Neural cell (in vitro differentiated cells): ENCODE results near the gene ZBTB21. TPM values are rescaled to one million over a fixed set of nuclear protein-coding genes. Genes with fewer than 3 reads are reported as not detected.

Experiments used
- H2AFZ ChIP-seq: fragments of 200-600, 300-800 bp; sonication (generic), shearing (Covaris generic); 2 replicates; pipeline ENCODE4 v1.6.0; 2014; ENCODE audit warnings: low read depth, mild to moderate bottlenecking, antibody characterized with exemption, low read length, moderate library complexity
- H3F3A ChIP-seq: fragments of 200-600 bp; shearing (Covaris generic); 2 replicates; pipeline ENCODE4 v1.6.1; 2016; ENCODE audit warnings: mild to moderate bottlenecking, moderate library complexity, mixed read lengths, antibody characterized with exemption, low read length; ENCODE audit not compliant: insufficient read depth, poor library complexity, severe bottlenecking
- H3K27ac ChIP-seq: fragments of 200-600, 300-800 bp; sonication (generic), shearing (Covaris generic); 2 replicates; pipeline ENCODE4 v1.5.1; 2014; ENCODE audit warnings: mild to moderate bottlenecking, low read length, moderate library complexity
- H3K27me3 ChIP-seq: fragments of 300-800, 200-600 bp; sonication (generic), shearing (Covaris generic); 2 replicates; pipeline ENCODE4 v1.6.0; 2014; ENCODE audit warnings: mild to moderate bottlenecking, low read depth, low read length, moderate library complexity; ENCODE audit not compliant: insufficient read depth
- H3K36me3 ChIP-seq: fragments of 300-800, 200-600 bp; sonication (generic), shearing (Covaris generic); 2 replicates; pipeline ENCODE4 v1.5.1; 2014; ENCODE audit warnings: mild to moderate bottlenecking, antibody characterized with exemption, low read length, moderate library complexity; ENCODE audit not compliant: insufficient read depth
- H3K4me2 ChIP-seq: fragments of 300-800, 200-600 bp; sonication (generic), shearing (Covaris generic); 2 replicates; pipeline ENCODE4 v1.6.0; 2014; ENCODE audit warnings: mild to moderate bottlenecking, low read length
- H3K4me3 ChIP-seq: fragments of 300-800, 200-600 bp; sonication (generic), shearing (Covaris generic); 2 replicates; pipeline ENCODE4 v1.5.1; 2014; ENCODE audit warnings: mild to moderate bottlenecking, low read length, moderate library complexity
- H3K79me2 ChIP-seq: fragments of 200-600 bp; shearing (Covaris generic); replicated peaks from 2 replicates; pipeline ENCODE4 v1.6.0; 2014; ENCODE audit warnings: mild to moderate bottlenecking, low read length, moderate library complexity; ENCODE audit not compliant: insufficient read depth
- H3K9ac ChIP-seq: fragments of 300-800, 200-600 bp; sonication (generic), shearing (Covaris generic); 2 replicates; pipeline ENCODE4 v1.6.1; 2016; ENCODE audit warnings: mild to moderate bottlenecking, low read length, mixed read lengths
- H3K9me2 ChIP-seq: fragments of 200-600 bp; shearing (Covaris generic); 2 replicates; pipeline ENCODE4 v1.6.1; 2016; ENCODE audit warnings: mild to moderate bottlenecking, low read length, mixed read lengths; ENCODE audit not compliant: insufficient read depth
- H3K9me3 ChIP-seq: fragments of 200-600, 300-800 bp; sonication (generic), shearing (Covaris generic); 2 replicates; pipeline ENCODE4 v1.6.1; 2016; ENCODE audit warnings: mild to moderate bottlenecking, mixed run types, low read length, moderate library complexity, mixed read lengths
- H4K20me1 ChIP-seq: fragments of 200-600 bp; shearing (Covaris generic); 2 replicates; pipeline ENCODE4 v1.6.1; 2016; ENCODE audit warnings: mild to moderate bottlenecking, mixed run types; ENCODE audit not compliant: insufficient read depth
- CTCF ChIP-seq: fragments of 450-650 bp; IDR thresholded peaks from 2 replicates; pipeline ENCODE4 v1.5.1; 2014; ENCODE audit warnings: antibody characterized with exemption, mild to moderate bottlenecking, moderate library complexity; ENCODE audit not compliant: poor library complexity, severe bottlenecking
- EP300 ChIP-seq: fragments of 450-650 bp; conservative IDR thresholded peaks from 2 replicates; pipeline ENCODE4 v1.6.1; 2014; ENCODE audit warnings: antibody characterized with exemption, mild to moderate bottlenecking, moderate library complexity; ENCODE audit not compliant: poor library complexity, severe bottlenecking
- EZH2 ChIP-seq: fragments of 200-600, 300-800 bp; shearing (Covaris generic), sonication (generic); IDR thresholded peaks from 2 replicates; pipeline ENCODE4 v1.6.1; 2014; ENCODE audit warnings: antibody characterized with exemption, low read length, borderline replicate concordance, mild to moderate bottlenecking; ENCODE audit not compliant: insufficient read depth, poor library complexity, severe bottlenecking
- MXI1 ChIP-seq: fragments of 450-650 bp; conservative IDR thresholded peaks from 2 replicates; pipeline ENCODE4 v1.6.1; 2014; ENCODE audit warnings: antibody characterized with exemption, mild to moderate bottlenecking; ENCODE audit not compliant: poor library complexity, severe bottlenecking
- POLR2AphosphoS5 ChIP-seq: IDR thresholded peaks from 2 replicates; pipeline ENCODE4 v1.6.1; 2012
- RAD21 ChIP-seq: fragments of 450-650 bp; conservative IDR thresholded peaks from 2 replicates; pipeline ENCODE4 v1.6.1; 2014; ENCODE audit warnings: antibody characterized with exemption, mild to moderate bottlenecking, moderate library complexity
- REST ChIP-seq: IDR thresholded peaks from 2 replicates; pipeline ENCODE4 v1.6.1; 2012; ENCODE audit warnings: borderline replicate concordance
- SMC3 ChIP-seq: fragments of 450-650 bp; conservative IDR thresholded peaks from 2 replicates; pipeline ENCODE4 v1.6.1; 2014; ENCODE audit warnings: antibody characterized with exemption, mild to moderate bottlenecking, moderate library complexity; ENCODE audit not compliant: poor library complexity
- TAF1 ChIP-seq: IDR thresholded peaks from 2 replicates; pipeline ENCODE4 v1.6.1; 2012; ENCODE audit warnings: low read depth
- polyA plus RNA-seq: library from polyadenylated mRNA; depleted of rRNA; stranded (reverse); fragments of >200 nt; gene quantifications from 2 replicates; pipeline ENCODE4 v1.2.3, GENCODE V29; 2014

Gene ZBTB21
- polyA plus RNA-seq, 1 donor from 2014 or later, result 8.0 TPM

- H2AFZ ChIP-seq, result no peak overlapping the region
- TF ChIP-seq TAF1 (no peak), MXI1 (no peak), REST (no peak), POLR2AphosphoS5 (no peak), RAD21 (no peak), EP300 (no peak), EZH2 (no peak), SMC3 (no peak), CTCF (no peak)
- no peaks in the 10 kb centered on the region for H3K79me2 ChIP-seq
- no peak overlapping the region for H3K9ac ChIP-seq
- H4K20me1 ChIP-seq, result no peaks in the 10 kb centered on the region
- H3K4me2 ChIP-seq, result no peak overlapping the region
- no peaks in the 10 kb centered on the region for H3F3A ChIP-seq
- no peaks in the 10 kb centered on the region for H3K27me3 ChIP-seq
- H3K9me3 ChIP-seq, result no peaks in the 10 kb centered on the region
- H3K9me2 ChIP-seq, result no peaks in the 10 kb centered on the region
- H3K36me3 ChIP-seq, result no peaks in the 10 kb centered on the region
- H3K4me3 ChIP-seq, result no peak overlapping the region
- no peak overlapping the region for H3K27ac ChIP-seq
Measured at GRCh38 chr21:42028766-42029425, 18.7 kb upstream of the ZBTB21 start.

- Histone ChIP-seq H3F3A (no peaks in the 10 kb centered on the region), H3K4me2 (no peak overlapping the region), H3K27ac (no peak overlapping the region), H3K9ac (no peak overlapping the region), H3K4me3 (no peak overlapping the region), H4K20me1 (no peaks in the 10 kb centered on the region), H2AFZ (no peak overlapping the region), H3K9me2 (no peaks in the 10 kb centered on the region), H3K9me3 (no peaks in the 10 kb centered on the region), H3K36me3 (no peaks in the 10 kb centered on the region), H3K79me2 (no peaks in the 10 kb centered on the region), H3K27me3 (no peaks in the 10 kb centered on the region)
- no peak for TF ChIP-seq MXI1
- no peak for TF ChIP-seq POLR2AphosphoS5
- no peak for TF ChIP-seq EP300
- TF ChIP-seq REST, result no peak
- TF ChIP-seq CTCF, result no peak
- TF ChIP-seq EZH2, result no peak
- TF ChIP-seq SMC3, result no peak
- TF ChIP-seq TAF1, result no peak
- no peak for TF ChIP-seq RAD21
Measured at GRCh38 chr21:42027822-42028765, 17.9 kb upstream of the ZBTB21 start.
